K562 (cell line): ENCODE data around the gene HOXB7. TPM values are rescaled to one million over a fixed set of nuclear protein-coding genes. Genes with fewer than 3 reads are reported as not detected.

Experiments
- ATAC-seq: fragments of 200-7000 bp; cut with Tn5 transposase; 3 replicates; pipeline ENCODE4 v1.9.1; 2020; ENCODE audit warnings: moderate library complexity
- BruUV-seq: library from RNA; stranded (reverse); fragments of 400-500 nt; replicated peaks from 2 replicates; lab custom pipeline; 2021; lab: Mats Ljungman, UMichigan
- CTCF ChIA-PET: fragments of 300-600 bp; formaldehyde crosslinking; extraction: SDS; loops from one replicate; lab custom pipeline; 2021; ENCODE audit warnings: low intra/inter-chr PET ratio; lab: Yijun Ruan, JAX
- POLR2A ChIA-PET: fragments of 300-600, 350-650 bp; sonication (Branson Sonifier 250); formaldehyde crosslinking; extraction: SDS; loops from one replicate; lab custom pipeline; 2021; ENCODE audit warnings: antibody characterized with exemption, inconsistent platforms; lab: Yijun Ruan, JAX
- DNase-seq, 4 experiments: peaks; one replicate each; pipeline versions ENCODE4 v3.0.0 to v3.0.0-alpha.2; 2011 to 2018; ENCODE audit warnings: low spot score in 3 of 4, mixed read lengths in 3 of 4; ENCODE audit errors: extremely low read depth in 1 of 4
- FAIRE-seq: peaks from 2 replicates; lab custom pipeline; 2011; peaks lifted over from hg19 to GRCh38; lab: Jason Lieb, UNC
- H2AFZ ChIP-seq: 2 replicates; pipeline ENCODE4 v1.6.0; 2011; ENCODE audit warnings: low read depth, low read length, control low read depth, inconsistent platforms
- H3K27ac ChIP-seq: fragments of 200-600 bp; 3 replicates; pipeline ENCODE4 v1.8.0; 2011; ENCODE audit warnings: low read depth, mild to moderate bottlenecking, control low read depth, inconsistent platforms, low read length, moderate library complexity, mixed read lengths; ENCODE audit errors: extremely low read depth
- H3K27me3 ChIP-seq, 2 experiments: fragments of 300-600 bp in 1 of 2; 2 replicates in 1 of 2; 3 replicates in 1 of 2; pipeline versions ENCODE4 v1.6.0 to v1.8.0; 2011; ENCODE audit warnings: inconsistent platforms in 2 of 2, low read length in 2 of 2, mild to moderate bottlenecking in 1 of 2, mixed read lengths in 1 of 2, moderate library complexity in 1 of 2; ENCODE audit not compliant: control insufficient read depth in 2 of 2, insufficient read depth in 2 of 2
- H3K36me3 ChIP-seq: fragments of 300-600 bp; 3 replicates; pipeline ENCODE4 v1.8.0; 2011; ENCODE audit warnings: mild to moderate bottlenecking, low read length, inconsistent platforms; ENCODE audit not compliant: control insufficient read depth, insufficient read depth
- H3K4me1 ChIP-seq, 2 experiments: fragments of 200-600 bp in 1 of 2; replicated peaks in 1 of 2; 2 replicates in 1 of 2; 3 replicates in 1 of 2; pipeline versions ENCODE4 v1.5.1 to v1.8.0; 2011; ENCODE audit warnings: inconsistent platforms in 2 of 2, low read length in 2 of 2, mild to moderate bottlenecking in 1 of 2, mixed read lengths in 1 of 2, moderate library complexity in 1 of 2; ENCODE audit not compliant: control insufficient read depth in 2 of 2, insufficient read depth in 2 of 2
- H3K4me2 ChIP-seq: 2 replicates; pipeline ENCODE4 v1.6.1; 2011; ENCODE audit warnings: low read length, control low read depth, inconsistent platforms, mixed read lengths; ENCODE audit not compliant: insufficient read depth
- H3K4me3 ChIP-seq: fragments of 200-600 bp; sonication (generic), shearing (Covaris generic); 2 replicates; pipeline ENCODE4 v1.5.1; 2016; ENCODE audit warnings: control low read depth, inconsistent platforms
- H3K79me2 ChIP-seq: fragments of 200-600 bp; 3 replicates; pipeline ENCODE4 v1.8.0; 2011; ENCODE audit warnings: low read length, inconsistent platforms; ENCODE audit not compliant: control insufficient read depth, insufficient read depth
- H3K9ac ChIP-seq, 2 experiments: 2 replicates each; pipeline versions ENCODE4 v1.6.0 to v1.6.1; 2011; ENCODE audit warnings: low read depth in 2 of 2, low read length in 2 of 2, control low read depth in 1 of 2, inconsistent platforms in 1 of 2, mild to moderate bottlenecking in 1 of 2, mixed read lengths in 1 of 2; ENCODE audit not compliant: insufficient read depth in 1 of 2
- H3K9me1 ChIP-seq: one replicate; pipeline ENCODE4 v1.6.0; 2011; ENCODE audit warnings: inconsistent platforms, mild to moderate bottlenecking, low read length, moderate library complexity; ENCODE audit not compliant: control insufficient read depth, insufficient read depth
- H3K9me3 ChIP-seq: replicated peaks from 2 replicates; pipeline ENCODE4 v1.5.1; 2011; ENCODE audit warnings: low read depth, low read length, inconsistent platforms; ENCODE audit not compliant: control insufficient read depth, insufficient read depth
- H4K20me1 ChIP-seq: replicated peaks from 2 replicates; pipeline ENCODE4 v1.6.1; 2011; ENCODE audit warnings: low read length, inconsistent platforms, mixed read lengths; ENCODE audit not compliant: control insufficient read depth, insufficient read depth
- C11orf30 ChIP-seq: fragments of 450-650 bp; IDR thresholded peaks from 2 replicates; pipeline ENCODE4 v1.6.1; 2016; ENCODE audit warnings: low read depth, mild to moderate bottlenecking
- CBFA2T3 ChIP-seq: fragments of 450-650 bp; IDR thresholded peaks from 2 replicates; pipeline ENCODE4 v1.6.1; 2017
- FOXA1 ChIP-seq: fragments of 450-650 bp; IDR thresholded peaks from 2 replicates; pipeline ENCODE4 v1.6.1; 2016; ENCODE audit warnings: mild to moderate bottlenecking, borderline replicate concordance
- HNRNPLL ChIP-seq: fragments of 200-400 bp; formaldehyde crosslinking; IDR thresholded peaks from 2 replicates; pipeline ENCODE4 v1.6.1; 2017; ENCODE audit warnings: low read length, low read depth, mild to moderate bottlenecking; ENCODE audit not compliant: poor library complexity, severe bottlenecking
- MTA2 ChIP-seq: fragments of 450-650 bp; IDR thresholded peaks from 2 replicates; pipeline ENCODE4 v1.6.1; 2016; ENCODE audit warnings: low read depth
- MYC ChIP-seq, 2 experiments: fragments of 250-450 bp in 1 of 2; sonication (Bioruptor Pico) in 1 of 2; IDR thresholded peaks; 2 replicates each; pipeline versions ENCODE4 v1.5.1 to v1.6.1; 2012 to 2021; ENCODE audit warnings: low read depth in 2 of 2, borderline replicate concordance in 1 of 2, improper control_type of control experiment in 1 of 2, low read length in 1 of 2, mild to moderate bottlenecking in 1 of 2, moderate library complexity in 1 of 2
- SREBF1 ChIP-seq: fragments of 150-350 bp; IDR thresholded peaks from 2 replicates; pipeline ENCODE4 v1.6.1; 2014; ENCODE audit warnings: antibody characterized with exemption, low read depth, low read length, borderline replicate concordance
- STAT5A ChIP-seq: IDR thresholded peaks from 2 replicates; pipeline ENCODE4 v1.6.1; 2012; ENCODE audit warnings: low read length, inconsistent platforms, borderline replicate concordance
- TOE1 ChIP-seq, 2 experiments: fragments of 450-650 bp in 1 of 2; sonication (generic) in 1 of 2; formaldehyde crosslinking in 1 of 2; IDR thresholded peaks; 2 replicates each; pipeline versions ENCODE4 v1.7.1 to v1.8.0; 2016 to 2022; ENCODE audit warnings: borderline replicate concordance in 2 of 2, mild to moderate bottlenecking in 2 of 2, antibody characterized with exemption in 1 of 2, inconsistent platforms in 1 of 2, low read depth in 1 of 2, missing genetic modification reagents in 1 of 2, moderate library complexity in 1 of 2
- ZFX ChIP-seq: sonication (generic); formaldehyde crosslinking; IDR thresholded peaks from 2 replicates; pipeline ENCODE4 v1.8.0; 2022; ENCODE audit warnings: mild to moderate bottlenecking, missing genetic modification reagents, moderate library complexity
- ZNF146 ChIP-seq: IDR thresholded peaks from one replicate; pipeline ENCODE4 v1.6.1; 2018; ENCODE audit warnings: missing compliant biosample characterization; ENCODE audit not compliant: unreplicated experiment
- ZNF224 ChIP-seq: sonication (generic); formaldehyde crosslinking; IDR thresholded peaks from 2 replicates; pipeline ENCODE4 v1.8.0; 2022; ENCODE audit warnings: mild to moderate bottlenecking, missing genetic modification reagents
- ZNF324 ChIP-seq: fragments of 250-450 bp; sonication (Bioruptor Pico); IDR thresholded peaks from 2 replicates; pipeline ENCODE4 v1.4.0; 2020; ENCODE audit warnings: mild to moderate bottlenecking
- WGBS: fragments of 100-300 bp; shearing (Covaris generic); methylation state at CpG from one replicate; pipeline ENCODE4 v1.1.6; 2016; ENCODE audit warnings: low coverage, mixed read lengths; ENCODE audit not compliant: insufficient coverage; ENCODE audit errors: missing lambda C conversion rate; 5-methylcytosine and 5-hydroxymethylcytosine counted together
- in situ Hi-C: fragments of 300-500 bp; cut with MboI; formaldehyde crosslinking; loops from 4 replicates; pipeline ENCODE4 v1.15.0; 2018; ENCODE audit warnings: inconsistent platforms, mixed read lengths
- intact Hi-C: fragments of 100-400 bp; cut with micrococcal nuclease; formaldehyde crosslinking; loops from 2 replicates; pipeline ENCODE4 v1.14.2; 2022
- polyA plus RNA-seq, 8 experiments: library from polyadenylated mRNA; depleted of rRNA in 4 of 8; stranded (reverse) in 5 of 8; unstranded in 3 of 8; fragments of >200 nt; fragmentation: Nextera tagmentation in 2 of 8; fragmentation: Illumina TruSeq in 1 of 8; extraction: Ambion mirVana in 2 of 8; extraction: Trizol in 1 of 8; gene quantifications; 2 replicates each; pipeline versions ENCODE4 v1.2.1 to v1.2.3, GENCODE V29; 2011 to 2014; ENCODE audit warnings: inconsistent platforms in 1 of 8, missing spikeins in 1 of 8
- total RNA-seq, 7 experiments: library from RNA; depleted of rRNA in 6 of 7; stranded (reverse); fragments of >200 nt in 6 of 7; fragmentation: Illumina TruSeq in 2 of 7; extraction: Trizol in 2 of 7; gene quantifications; 2 replicates each; pipeline versions ENCODE4 v1.2.1 to v1.2.3, GENCODE V29; 2011 to 2021; ENCODE audit warnings: low replicate concordance in 1 of 7
- TF ChIP-seq, protein P1 (sequence below): sonication (generic); formaldehyde crosslinking; IDR thresholded peaks from 2 replicates; pipeline ENCODE4 v1.8.0; 2022; ENCODE audit warnings: missing genetic modification reagents, mild to moderate bottlenecking, borderline replicate concordance
- TF ChIP-seq, protein P2 (sequence below): fragments of 450-650 bp; IDR thresholded peaks from 2 replicates; pipeline ENCODE4 v1.6.1; 2016
- TF ChIP-seq, protein P3 (sequence below): fragments of 450-650 bp; formaldehyde crosslinking; IDR thresholded peaks from 2 replicates; pipeline ENCODE4 v1.4.0; 2020; ENCODE audit warnings: mild to moderate bottlenecking, moderate library complexity

Gene HOXB7
- total and polyA plus RNA-seq, 9 of the 15 experiments (the other 6 are each of a cell fraction or from before 2014, with no cell fraction given): 5.5 to 16.7 (median 8.3) TPM

DNA sequence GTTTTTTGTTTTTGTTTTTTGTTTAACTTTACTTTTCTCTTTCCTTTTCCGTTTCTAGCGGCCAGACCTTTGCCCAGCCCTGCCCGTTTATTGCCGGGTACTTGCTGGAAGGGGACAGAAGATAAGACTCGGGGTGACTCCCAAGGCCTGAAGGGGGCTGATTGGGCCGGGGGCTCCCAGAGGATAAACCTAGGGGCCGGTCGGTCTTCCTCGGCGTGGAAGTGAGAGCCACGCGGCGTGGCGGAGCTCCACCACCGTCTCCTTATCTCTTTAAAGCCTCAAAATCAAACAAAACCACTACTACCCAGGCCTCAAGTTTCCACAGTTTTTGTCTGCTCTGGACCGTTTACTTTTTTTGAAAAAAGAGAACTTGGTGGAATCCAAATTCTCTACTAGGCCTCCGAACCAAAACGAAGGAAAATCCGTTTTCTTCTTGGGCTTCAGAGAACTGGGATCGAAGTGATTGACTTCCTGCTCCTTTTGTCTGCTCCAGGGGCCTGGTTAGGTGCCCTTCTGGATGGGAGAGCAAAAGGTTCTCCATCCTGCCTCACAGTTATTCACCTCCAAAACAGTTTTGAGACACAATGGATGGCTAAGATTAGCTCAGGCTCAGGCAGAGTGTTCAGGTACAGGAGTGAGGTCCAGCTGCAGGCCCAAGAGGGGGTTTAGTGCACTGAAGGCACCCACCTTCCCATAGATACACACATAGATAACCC is 23.8 kb upstream of the HOXB7 start:
- Histone ChIP-seq H3K9ac (peak overlapping the region; percentile 20 to 38), H3K36me3 (peaks cover 10% of the 10 kb centered on the region; the same call in 1 of the 3 replicates), H3K9me3 (no peaks in the 10 kb centered on the region), H2AFZ (peak overlapping the region; percentile 61), H3K27me3 (no peaks in the 10 kb centered on the region), H3K4me2 (no peak overlapping the region; the same call in 1 of the 2 replicates), H3K9me1 (peaks cover 4% of the 10 kb centered on the region), H3K4me1 (peaks cover 52 to 61% of the 10 kb centered on the region in 2 experiments), H3K4me3 (no peak overlapping the region), H3K79me2 (peaks cover 27% of the 10 kb centered on the region), H4K20me1 (no peaks in the 10 kb centered on the region), H3K27ac (peak overlapping the region; percentile 63; the same call in 2 of the 3 replicates)
- CTCF ChIA-PET: interaction anchor here (0.7 kb wide), 1 partner anchor 16 kb away, joined by 3 read pairs; no protein-coding TSS in a partner anchor
- DNase-seq (no peak), FAIRE-seq (no peak), ATAC-seq (no peak)
- POLR2A ChIA-PET: interaction anchor here (0.6 to 3.8 kb wide), 3 partner anchors 9 to 157 kb away, joined by 3 to 43 read pairs (median 5); partner anchors contain the start of gene HOXB9
- no TSS peak for BruUV-seq
- WGBS: 39% methylated on average over 20 of the region's 20 CpGs
- in situ Hi-C loops (no loop called here), intact Hi-C loops (no loop called here)
- TF ChIP-seq C11orf30 (no peak), ZNF224 (CRISPR knock-in tag) (no peak), FOXA1 (no peak), HNRNPLL (no peak), MTA2 (no peak), ZNF324 (no peak), MYC (IDR thresholded peaks at IDR 0.05; ENCODE audit: low read depth, low read length) (peak; percentile 2; the same call in 1 of the 2 replicates), MYC (CRISPR knock-in tag; IDR thresholded peaks at IDR 0.05; ENCODE audit: borderline replicate concordance, low read depth) (no peak), CBFA2T3 (peak; percentile 37), ZNF146 (CRISPR knock-in tag) (no peak), ZFX (CRISPR knock-in tag) (peak; percentile 59), TOE1 (IDR thresholded peaks at IDR 0.05; ENCODE audit: borderline replicate concordance) (0 out of 2 replicates have a peak, but pooled peaks have one; percentile 37), TOE1 (CRISPR knock-in tag; IDR thresholded peaks at IDR 0.05; ENCODE audit: borderline replicate concordance, low read depth) (no peak), SREBF1 (no peak), STAT5A (no peak)
- TF ChIP-seq, protein P1, sequence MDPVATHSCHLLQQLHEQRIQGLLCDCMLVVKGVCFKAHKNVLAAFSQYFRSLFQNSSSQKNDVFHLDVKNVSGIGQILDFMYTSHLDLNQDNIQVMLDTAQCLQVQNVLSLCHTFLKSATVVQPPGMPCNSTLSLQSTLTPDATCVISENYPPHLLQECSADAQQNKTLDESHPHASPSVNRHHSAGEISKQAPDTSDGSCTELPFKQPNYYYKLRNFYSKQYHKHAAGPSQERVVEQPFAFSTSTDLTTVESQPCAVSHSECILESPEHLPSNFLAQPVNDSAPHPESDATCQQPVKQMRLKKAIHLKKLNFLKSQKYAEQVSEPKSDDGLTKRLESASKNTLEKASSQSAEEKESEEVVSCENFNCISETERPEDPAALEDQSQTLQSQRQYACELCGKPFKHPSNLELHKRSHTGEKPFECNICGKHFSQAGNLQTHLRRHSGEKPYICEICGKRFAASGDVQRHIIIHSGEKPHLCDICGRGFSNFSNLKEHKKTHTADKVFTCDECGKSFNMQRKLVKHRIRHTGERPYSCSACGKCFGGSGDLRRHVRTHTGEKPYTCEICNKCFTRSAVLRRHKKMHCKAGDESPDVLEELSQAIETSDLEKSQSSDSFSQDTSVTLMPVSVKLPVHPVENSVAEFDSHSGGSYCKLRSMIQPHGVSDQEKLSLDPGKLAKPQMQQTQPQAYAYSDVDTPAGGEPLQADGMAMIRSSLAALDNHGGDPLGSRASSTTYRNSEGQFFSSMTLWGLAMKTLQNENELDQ (CRISPR knock-in tag): no peak
- TF ChIP-seq, protein P2, sequence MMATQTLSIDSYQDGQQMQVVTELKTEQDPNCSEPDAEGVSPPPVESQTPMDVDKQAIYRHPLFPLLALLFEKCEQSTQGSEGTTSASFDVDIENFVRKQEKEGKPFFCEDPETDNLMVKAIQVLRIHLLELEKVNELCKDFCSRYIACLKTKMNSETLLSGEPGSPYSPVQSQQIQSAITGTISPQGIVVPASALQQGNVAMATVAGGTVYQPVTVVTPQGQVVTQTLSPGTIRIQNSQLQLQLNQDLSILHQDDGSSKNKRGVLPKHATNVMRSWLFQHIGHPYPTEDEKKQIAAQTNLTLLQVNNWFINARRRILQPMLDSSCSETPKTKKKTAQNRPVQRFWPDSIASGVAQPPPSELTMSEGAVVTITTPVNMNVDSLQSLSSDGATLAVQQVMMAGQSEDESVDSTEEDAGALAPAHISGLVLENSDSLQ: no peak
- TF ChIP-seq, protein P3, sequence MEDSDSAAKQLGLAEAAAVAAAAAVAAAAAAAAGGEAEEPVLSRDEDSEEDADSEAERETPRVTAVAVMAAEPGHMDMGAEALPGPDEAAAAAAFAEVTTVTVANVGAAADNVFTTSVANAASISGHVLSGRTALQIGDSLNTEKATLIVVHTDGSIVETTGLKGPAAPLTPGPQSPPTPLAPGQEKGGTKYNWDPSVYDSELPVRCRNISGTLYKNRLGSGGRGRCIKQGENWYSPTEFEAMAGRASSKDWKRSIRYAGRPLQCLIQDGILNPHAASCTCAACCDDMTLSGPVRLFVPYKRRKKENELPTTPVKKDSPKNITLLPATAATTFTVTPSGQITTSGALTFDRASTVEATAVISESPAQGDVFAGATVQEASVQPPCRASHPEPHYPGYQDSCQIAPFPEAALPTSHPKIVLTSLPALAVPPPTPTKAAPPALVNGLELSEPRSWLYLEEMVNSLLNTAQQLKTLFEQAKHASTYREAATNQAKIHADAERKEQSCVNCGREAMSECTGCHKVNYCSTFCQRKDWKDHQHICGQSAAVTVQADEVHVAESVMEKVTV (CRISPR knock-in tag): no peak
